ENCODE measurements around the gene LRRK1.

DNA sequence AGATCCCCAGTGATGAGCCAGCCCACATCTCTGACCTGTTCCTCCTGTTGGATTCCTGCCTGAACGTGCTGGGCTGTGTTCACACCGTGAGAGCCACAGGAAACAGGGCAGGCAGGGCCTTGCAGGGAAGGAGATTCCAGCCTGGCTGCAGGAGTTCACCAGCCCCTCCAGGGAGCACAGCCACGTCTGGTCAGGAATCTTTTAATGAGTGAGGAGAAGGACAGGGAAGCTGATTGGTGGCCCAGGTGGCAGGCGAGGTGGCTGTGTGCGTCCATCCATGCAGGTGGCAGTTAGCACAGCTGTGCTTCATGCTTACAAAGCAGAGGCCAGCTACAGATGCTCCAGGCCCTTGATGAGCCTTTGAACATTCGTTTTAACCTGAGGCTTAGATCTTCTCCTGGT lies 10.5 kb downstream of the LRRK1 start:
- TF ChIP-seq CTCF (conservative IDR thresholded peaks at IDR 0.05) (no peak), ZFX (IDR thresholded peaks at IDR 0.05) (no peak)

All from C4-2B (cell line).